Measurements from ENCODE around the gene E2F1.

The E2F1 gene

DNA sequence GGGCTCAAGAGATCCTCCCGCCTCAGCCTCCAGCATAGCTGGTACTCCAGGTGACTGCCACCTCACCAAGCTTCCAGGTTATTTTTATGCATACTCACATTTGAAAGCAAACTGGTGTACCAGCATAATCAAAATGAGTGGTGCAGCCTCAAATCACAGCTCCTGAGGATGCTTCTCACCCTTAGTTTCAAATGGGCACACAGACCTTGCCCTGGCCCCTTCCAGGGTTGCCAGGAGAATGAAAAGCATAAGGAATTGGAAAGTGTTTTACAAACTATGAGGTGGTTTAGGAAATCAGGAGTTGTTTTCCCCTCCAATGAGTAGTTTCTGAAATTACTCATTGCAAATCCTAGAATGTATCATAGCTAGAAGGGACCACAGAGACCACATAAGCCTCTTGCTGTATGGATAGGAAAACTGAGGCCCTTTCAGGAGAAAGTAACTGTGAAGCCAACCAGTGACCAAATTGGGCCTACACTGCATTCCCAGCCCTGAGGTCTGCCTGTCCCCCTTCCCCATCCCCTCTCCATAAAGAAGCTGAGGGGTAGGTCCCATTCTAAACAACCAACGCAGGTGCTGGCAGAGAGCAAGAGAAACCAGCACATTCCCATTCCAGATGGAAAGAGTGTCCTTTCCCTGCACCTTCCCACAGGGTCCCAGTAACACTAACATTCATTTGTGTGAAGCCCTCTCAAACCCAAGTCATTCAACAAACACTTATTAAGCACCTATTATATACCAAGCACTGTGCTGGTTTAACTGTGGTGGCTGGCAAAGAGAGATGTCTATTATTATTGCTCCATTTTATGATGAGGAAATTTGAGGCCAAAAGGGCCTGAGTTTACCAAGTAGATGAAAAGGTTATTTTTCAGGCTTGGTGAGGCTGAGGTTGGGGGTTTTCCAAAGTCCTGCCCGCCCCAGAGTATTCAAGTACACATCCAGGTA, 2.1 kb upstream of the E2F1 start:
- Histone ChIP-seq H3K4me1 (ENCODE audit: insufficient read depth, low read length) (peaks cover 27% of the 10 kb centered on the region), H3K9me3 (ENCODE audit: low read length) (no peaks in the 10 kb centered on the region), H3K36me3 (ENCODE audit: insufficient read depth, low read length) (no peaks in the 10 kb centered on the region), H3K27me3 (ENCODE audit: insufficient read depth, low read length) (no peaks in the 10 kb centered on the region), H2AFZ (ENCODE audit: low read depth, low read length) (no peak overlapping the region), H3K4me3 (ENCODE audit: low read length) (no peak overlapping the region)

- Histone ChIP-seq H3K36me3 (ENCODE audit: insufficient read depth, low read length) (no peaks in the 10 kb centered on the region), H3K27me3 (ENCODE audit: insufficient read depth, low read length) (no peaks in the 10 kb centered on the region), H3K4me3 (ENCODE audit: low read length) (no peak overlapping the region), H3K9me3 (ENCODE audit: low read length) (no peaks in the 10 kb centered on the region), H2AFZ (ENCODE audit: low read depth, low read length) (peak overlapping the region; percentile 50), H3K4me1 (ENCODE audit: insufficient read depth, low read length) (peaks cover 24% of the 10 kb centered on the region)
Observed at GRCh38 chr20:33687370-33687915, 1.3 kb upstream of the E2F1 start.

- peak overlapping the region; percentile 50 for H2AFZ ChIP-seq (ENCODE audit: low read depth, low read length)
- H3K36me3 ChIP-seq (ENCODE audit: insufficient read depth, low read length): no peaks in the 10 kb centered on the region
- no peaks in the 10 kb centered on the region for H3K9me3 ChIP-seq (ENCODE audit: low read length)
- H3K4me3 ChIP-seq (ENCODE audit: low read length): peak overlapping the region; percentile 39
- peaks cover 24% of the 10 kb centered on the region for H3K4me1 ChIP-seq (ENCODE audit: insufficient read depth, low read length)
- no peaks in the 10 kb centered on the region for H3K27me3 ChIP-seq (ENCODE audit: insufficient read depth, low read length)
Observed at GRCh38 chr20:33686984-33687366, 790 bp upstream of the E2F1 start.

- no peaks in the 10 kb centered on the region for H3K36me3 ChIP-seq (ENCODE audit: insufficient read depth, low read length)
- H2AFZ ChIP-seq (ENCODE audit: low read depth, low read length): no peak overlapping the region
- no peaks in the 10 kb centered on the region for H3K27me3 ChIP-seq (ENCODE audit: insufficient read depth, low read length)
- peaks cover 24% of the 10 kb centered on the region for H3K4me1 ChIP-seq (ENCODE audit: insufficient read depth, low read length)
- H3K9me3 ChIP-seq (ENCODE audit: low read length): no peaks in the 10 kb centered on the region
- H3K4me3 ChIP-seq (ENCODE audit: low read length): peak overlapping the region; percentile 68
Observed at GRCh38 chr20:33685328-33686099, 671 bp downstream of the E2F1 start.

DNA sequence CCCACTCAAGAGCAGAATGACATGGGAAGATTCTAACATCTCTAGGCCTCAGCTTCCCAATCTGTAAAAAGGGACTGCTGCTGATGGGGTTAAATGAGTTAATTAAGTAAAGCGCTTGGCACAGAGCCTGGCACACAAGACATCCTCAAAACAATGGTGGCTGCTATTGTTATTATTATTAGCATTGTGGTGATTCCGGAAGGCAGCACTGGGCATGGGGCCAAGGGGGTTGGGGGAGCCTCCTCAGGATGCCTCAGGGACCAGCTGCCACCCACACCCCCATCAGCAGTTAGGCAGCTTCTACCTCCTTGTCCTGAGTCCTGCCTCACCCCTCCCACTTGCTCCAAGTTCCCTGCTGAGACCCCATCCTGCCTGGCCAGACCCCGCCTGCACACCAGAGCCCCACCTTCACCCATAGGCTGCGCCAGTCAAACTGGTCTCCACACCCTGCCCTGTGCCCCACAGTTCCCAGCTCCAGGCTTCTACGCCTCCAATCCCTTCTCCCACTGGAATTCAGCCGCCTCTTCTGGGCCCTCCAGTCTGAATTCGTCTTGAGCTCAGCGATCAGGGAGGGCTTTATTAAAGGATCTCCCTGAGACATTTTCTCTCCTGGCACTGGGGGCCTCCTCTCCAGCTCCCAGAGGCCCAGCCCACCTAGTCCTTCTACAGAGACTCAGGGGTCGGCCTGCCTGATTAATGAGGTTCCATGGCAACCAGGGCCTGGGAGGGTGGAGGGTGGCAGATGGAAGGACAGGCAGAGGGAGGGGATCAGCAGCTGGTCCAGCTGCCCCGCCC, 1.5 kb downstream of the E2F1 start:
- Histone ChIP-seq H2AFZ (ENCODE audit: low read depth, low read length) (no peak overlapping the region), H3K4me1 (ENCODE audit: insufficient read depth, low read length) (peaks cover 18% of the 10 kb centered on the region), H3K36me3 (ENCODE audit: insufficient read depth, low read length) (peaks cover 6% of the 10 kb centered on the region), H3K27me3 (ENCODE audit: insufficient read depth, low read length) (no peaks in the 10 kb centered on the region), H3K4me3 (ENCODE audit: low read length) (peak overlapping the region; percentile 68), H3K9me3 (ENCODE audit: low read length) (no peaks in the 10 kb centered on the region)

GRCh38 chr20:33681728-33682353, 4.3 kb downstream of the E2F1 start:
- Histone ChIP-seq H3K4me3 (ENCODE audit: low read length) (no peak overlapping the region), H3K9me3 (ENCODE audit: low read length) (no peaks in the 10 kb centered on the region), H2AFZ (ENCODE audit: low read depth, low read length) (no peak overlapping the region), H3K4me1 (ENCODE audit: insufficient read depth, low read length) (peaks cover 17% of the 10 kb centered on the region), H3K27me3 (ENCODE audit: insufficient read depth, low read length) (no peaks in the 10 kb centered on the region), H3K36me3 (ENCODE audit: insufficient read depth, low read length) (peaks cover 30% of the 10 kb centered on the region)

DNA sequence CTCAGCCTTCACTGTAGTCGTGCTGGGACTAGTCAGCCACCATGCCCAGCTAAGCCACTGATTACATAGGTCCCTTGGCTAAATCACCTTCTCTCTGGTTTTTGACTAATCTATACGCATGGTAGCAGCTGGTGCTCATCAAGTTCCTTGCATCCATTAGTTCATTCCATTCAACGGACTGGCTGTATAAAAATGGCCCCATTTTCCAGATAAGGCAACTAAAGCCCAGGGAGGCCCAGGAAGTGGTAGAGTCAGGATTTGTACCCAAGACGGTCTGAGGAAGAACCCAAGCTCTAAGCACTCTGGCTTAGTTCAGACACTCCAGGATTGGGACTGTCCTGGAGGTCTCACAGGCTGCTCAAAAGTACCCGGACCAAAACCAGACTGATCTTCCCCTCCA, 4.9 kb downstream of the E2F1 start:
- H3K4me3 ChIP-seq (ENCODE audit: low read length): no peak overlapping the region
- peaks cover 18% of the 10 kb centered on the region for H3K4me1 ChIP-seq (ENCODE audit: insufficient read depth, low read length)
- no peak overlapping the region for H2AFZ ChIP-seq (ENCODE audit: low read depth, low read length)
- H3K9me3 ChIP-seq (ENCODE audit: low read length): no peaks in the 10 kb centered on the region
- H3K27me3 ChIP-seq (ENCODE audit: insufficient read depth, low read length): no peaks in the 10 kb centered on the region
- H3K36me3 ChIP-seq (ENCODE audit: insufficient read depth, low read length): peaks cover 35% of the 10 kb centered on the region

- H3K9me3 ChIP-seq (ENCODE audit: low read length): no peaks in the 10 kb centered on the region
- no peaks in the 10 kb centered on the region for H3K27me3 ChIP-seq (ENCODE audit: insufficient read depth, low read length)
- H3K36me3 ChIP-seq (ENCODE audit: insufficient read depth, low read length): peaks cover 37% of the 10 kb centered on the region
- no peak overlapping the region for H3K4me3 ChIP-seq (ENCODE audit: low read length)
- peaks cover 24% of the 10 kb centered on the region for H3K4me1 ChIP-seq (ENCODE audit: insufficient read depth, low read length)
- no peak overlapping the region for H2AFZ ChIP-seq (ENCODE audit: low read depth, low read length)
Observed at GRCh38 chr20:33680686-33681085, 5.5 kb downstream of the E2F1 start.

- peaks cover 28% of the 10 kb centered on the region for H3K4me1 ChIP-seq (ENCODE audit: insufficient read depth, low read length)
- H3K9me3 ChIP-seq (ENCODE audit: low read length): no peaks in the 10 kb centered on the region
- H3K36me3 ChIP-seq (ENCODE audit: insufficient read depth, low read length): peaks cover 37% of the 10 kb centered on the region
- no peak overlapping the region for H2AFZ ChIP-seq (ENCODE audit: low read depth, low read length)
- no peak overlapping the region for H3K4me3 ChIP-seq (ENCODE audit: low read length)
- H3K27me3 ChIP-seq (ENCODE audit: insufficient read depth, low read length): no peaks in the 10 kb centered on the region
Observed at GRCh38 chr20:33679758-33680485, 6.3 kb downstream of the E2F1 start.

- Histone ChIP-seq H3K4me3 (ENCODE audit: low read length) (no peak overlapping the region), H3K36me3 (ENCODE audit: insufficient read depth, low read length) (peaks cover 37% of the 10 kb centered on the region), H3K9me3 (ENCODE audit: low read length) (no peaks in the 10 kb centered on the region), H2AFZ (ENCODE audit: low read depth, low read length) (no peak overlapping the region), H3K4me1 (ENCODE audit: insufficient read depth, low read length) (peaks cover 32% of the 10 kb centered on the region), H3K27me3 (ENCODE audit: insufficient read depth, low read length) (no peaks in the 10 kb centered on the region)
Observed at GRCh38 chr20:33677991-33678702, 8.0 kb downstream of the E2F1 start.
